Uterus (tissue), 2 donors: Measurements from ENCODE around the gene ACRBP.

ENCODE experiments used
- CTCF ChIP-seq, 4 experiments: fragments of 200-600 bp in 2 of 4; fragments of 450-650 bp in 2 of 4; sonication (generic) in 2 of 4; IDR thresholded peaks; one replicate each; pipeline ENCODE4 v1.5.1; 2016 to 2019; ENCODE audit warnings: antibody characterized with exemption in 4 of 4, mild to moderate bottlenecking in 2 of 4, moderate library complexity in 1 of 4
- POLR2A ChIP-seq, 2 donors: fragments of 450-650 bp; IDR thresholded peaks; one replicate each; pipeline ENCODE4 v1.6.1; 2016; ENCODE audit warnings: antibody characterized with exemption in 2 of 2, mild to moderate bottlenecking in 1 of 2, moderate library complexity in 1 of 2

- no peak for TF ChIP-seq CTCF (IDR thresholded peaks at IDR 0.05)
- TF ChIP-seq POLR2A (IDR thresholded peaks at IDR 0.05): no peak
These were observed 41.6 kb downstream of the ACRBP start for GRCh38 chr12:6605421-6606330.
